Ishikawa (cell line): Measurements from ENCODE around the gene STARD8.

Experiments
- CEBPB ChIP-seq: IDR thresholded peaks from 2 replicates; pipeline ENCODE4 v1.6.1; 2012
- CREB1 ChIP-seq: IDR thresholded peaks from 2 replicates; pipeline ENCODE4 v1.6.1; 2012; ENCODE audit warnings: low read depth
- EGR1 ChIP-seq: IDR thresholded peaks from 2 replicates; pipeline ENCODE4 v1.6.1; 2012
- EP300 ChIP-seq: IDR thresholded peaks from 2 replicates; pipeline ENCODE4 v1.6.1; 2012; ENCODE audit warnings: borderline replicate concordance
- FOXM1 ChIP-seq: IDR thresholded peaks from 2 replicates; pipeline ENCODE4 v1.6.1; 2012; ENCODE audit warnings: low read depth, borderline replicate concordance
- TAF1 ChIP-seq: IDR thresholded peaks from 2 replicates; pipeline ENCODE4 v1.6.1; 2012; ENCODE audit warnings: low read depth, mild to moderate bottlenecking
- TEAD4 ChIP-seq: IDR thresholded peaks from 2 replicates; pipeline ENCODE4 v1.6.1; 2012
- YY1 ChIP-seq: IDR thresholded peaks from 2 replicates; pipeline ENCODE4 v1.6.1; 2012; ENCODE audit warnings: low read depth
- TF ChIP-seq, protein P1 (sequence below): IDR thresholded peaks from 2 replicates; pipeline ENCODE4 v1.6.1; 2012; ENCODE audit warnings: low read depth, mild to moderate bottlenecking
- TF ChIP-seq, protein P2 (sequence below): IDR thresholded peaks from 2 replicates; pipeline ENCODE4 v1.6.1; 2012

GRCh38 chrX:68750316-68750715 is 102.8 kb downstream of the STARD8 start:
- TF ChIP-seq TAF1: no peak
- no peak for TF ChIP-seq YY1
- no peak for TF ChIP-seq EP300
- TF ChIP-seq, protein P1, sequence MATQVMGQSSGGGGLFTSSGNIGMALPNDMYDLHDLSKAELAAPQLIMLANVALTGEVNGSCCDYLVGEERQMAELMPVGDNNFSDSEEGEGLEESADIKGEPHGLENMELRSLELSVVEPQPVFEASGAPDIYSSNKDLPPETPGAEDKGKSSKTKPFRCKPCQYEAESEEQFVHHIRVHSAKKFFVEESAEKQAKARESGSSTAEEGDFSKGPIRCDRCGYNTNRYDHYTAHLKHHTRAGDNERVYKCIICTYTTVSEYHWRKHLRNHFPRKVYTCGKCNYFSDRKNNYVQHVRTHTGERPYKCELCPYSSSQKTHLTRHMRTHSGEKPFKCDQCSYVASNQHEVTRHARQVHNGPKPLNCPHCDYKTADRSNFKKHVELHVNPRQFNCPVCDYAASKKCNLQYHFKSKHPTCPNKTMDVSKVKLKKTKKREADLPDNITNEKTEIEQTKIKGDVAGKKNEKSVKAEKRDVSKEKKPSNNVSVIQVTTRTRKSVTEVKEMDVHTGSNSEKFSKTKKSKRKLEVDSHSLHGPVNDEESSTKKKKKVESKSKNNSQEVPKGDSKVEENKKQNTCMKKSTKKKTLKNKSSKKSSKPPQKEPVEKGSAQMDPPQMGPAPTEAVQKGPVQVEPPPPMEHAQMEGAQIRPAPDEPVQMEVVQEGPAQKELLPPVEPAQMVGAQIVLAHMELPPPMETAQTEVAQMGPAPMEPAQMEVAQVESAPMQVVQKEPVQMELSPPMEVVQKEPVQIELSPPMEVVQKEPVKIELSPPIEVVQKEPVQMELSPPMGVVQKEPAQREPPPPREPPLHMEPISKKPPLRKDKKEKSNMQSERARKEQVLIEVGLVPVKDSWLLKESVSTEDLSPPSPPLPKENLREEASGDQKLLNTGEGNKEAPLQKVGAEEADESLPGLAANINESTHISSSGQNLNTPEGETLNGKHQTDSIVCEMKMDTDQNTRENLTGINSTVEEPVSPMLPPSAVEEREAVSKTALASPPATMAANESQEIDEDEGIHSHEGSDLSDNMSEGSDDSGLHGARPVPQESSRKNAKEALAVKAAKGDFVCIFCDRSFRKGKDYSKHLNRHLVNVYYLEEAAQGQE: no peak
- TF ChIP-seq, protein P2, sequence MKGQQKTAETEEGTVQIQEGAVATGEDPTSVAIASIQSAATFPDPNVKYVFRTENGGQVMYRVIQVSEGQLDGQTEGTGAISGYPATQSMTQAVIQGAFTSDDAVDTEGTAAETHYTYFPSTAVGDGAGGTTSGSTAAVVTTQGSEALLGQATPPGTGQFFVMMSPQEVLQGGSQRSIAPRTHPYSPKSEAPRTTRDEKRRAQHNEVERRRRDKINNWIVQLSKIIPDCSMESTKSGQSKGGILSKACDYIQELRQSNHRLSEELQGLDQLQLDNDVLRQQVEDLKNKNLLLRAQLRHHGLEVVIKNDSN: no peak
- no peak for TF ChIP-seq CEBPB
- TF ChIP-seq FOXM1: no peak
- no peak for TF ChIP-seq EGR1
- no peak for TF ChIP-seq CREB1
- no peak for TF ChIP-seq TEAD4
